B cell (primary cell): ENCODE data around the gene SLC1A5.

ENCODE experiments used
- EZH2 ChIP-seq: IDR thresholded peaks from 2 replicates; pipeline ENCODE4 v1.6.1; 2012; ENCODE audit warnings: borderline replicate concordance, low read depth, mild to moderate bottlenecking, moderate library complexity, low read length; ENCODE audit not compliant: insufficient read depth, poor library complexity, severe bottlenecking
- TF ChIP-seq, protein P1 (sequence below): fragments of 200-600 bp; IDR thresholded peaks from one replicate; pipeline ENCODE4 v1.8.0; 2022; ENCODE audit warnings: antibody characterized with exemption, mild to moderate bottlenecking

DNA sequence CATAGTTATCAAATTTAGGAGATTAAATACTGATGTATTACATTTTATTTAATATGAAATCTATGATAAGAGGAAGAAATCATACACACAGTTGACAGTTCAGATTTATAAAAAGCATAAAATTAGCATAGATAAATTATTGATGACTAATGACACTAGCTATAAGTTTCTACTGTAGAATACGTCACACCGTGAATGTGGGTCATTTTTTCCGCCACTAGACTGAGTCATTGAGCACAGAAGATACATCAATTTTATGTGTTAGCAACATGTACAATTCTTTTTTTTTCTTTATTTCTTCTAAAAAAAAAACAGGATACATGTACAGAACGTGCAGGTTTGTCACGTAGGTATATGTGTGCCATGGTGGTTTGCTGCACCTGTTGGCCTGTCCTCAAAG, 40.1 kb upstream of the SLC1A5 start:
- TF ChIP-seq, protein P1, sequence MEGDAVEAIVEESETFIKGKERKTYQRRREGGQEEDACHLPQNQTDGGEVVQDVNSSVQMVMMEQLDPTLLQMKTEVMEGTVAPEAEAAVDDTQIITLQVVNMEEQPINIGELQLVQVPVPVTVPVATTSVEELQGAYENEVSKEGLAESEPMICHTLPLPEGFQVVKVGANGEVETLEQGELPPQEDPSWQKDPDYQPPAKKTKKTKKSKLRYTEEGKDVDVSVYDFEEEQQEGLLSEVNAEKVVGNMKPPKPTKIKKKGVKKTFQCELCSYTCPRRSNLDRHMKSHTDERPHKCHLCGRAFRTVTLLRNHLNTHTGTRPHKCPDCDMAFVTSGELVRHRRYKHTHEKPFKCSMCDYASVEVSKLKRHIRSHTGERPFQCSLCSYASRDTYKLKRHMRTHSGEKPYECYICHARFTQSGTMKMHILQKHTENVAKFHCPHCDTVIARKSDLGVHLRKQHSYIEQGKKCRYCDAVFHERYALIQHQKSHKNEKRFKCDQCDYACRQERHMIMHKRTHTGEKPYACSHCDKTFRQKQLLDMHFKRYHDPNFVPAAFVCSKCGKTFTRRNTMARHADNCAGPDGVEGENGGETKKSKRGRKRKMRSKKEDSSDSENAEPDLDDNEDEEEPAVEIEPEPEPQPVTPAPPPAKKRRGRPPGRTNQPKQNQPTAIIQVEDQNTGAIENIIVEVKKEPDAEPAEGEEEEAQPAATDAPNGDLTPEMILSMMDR, result no peak
- TF ChIP-seq EZH2, result no peak
